ENCODE measurements around the gene AKT2.

The AKT2 gene

DNA sequence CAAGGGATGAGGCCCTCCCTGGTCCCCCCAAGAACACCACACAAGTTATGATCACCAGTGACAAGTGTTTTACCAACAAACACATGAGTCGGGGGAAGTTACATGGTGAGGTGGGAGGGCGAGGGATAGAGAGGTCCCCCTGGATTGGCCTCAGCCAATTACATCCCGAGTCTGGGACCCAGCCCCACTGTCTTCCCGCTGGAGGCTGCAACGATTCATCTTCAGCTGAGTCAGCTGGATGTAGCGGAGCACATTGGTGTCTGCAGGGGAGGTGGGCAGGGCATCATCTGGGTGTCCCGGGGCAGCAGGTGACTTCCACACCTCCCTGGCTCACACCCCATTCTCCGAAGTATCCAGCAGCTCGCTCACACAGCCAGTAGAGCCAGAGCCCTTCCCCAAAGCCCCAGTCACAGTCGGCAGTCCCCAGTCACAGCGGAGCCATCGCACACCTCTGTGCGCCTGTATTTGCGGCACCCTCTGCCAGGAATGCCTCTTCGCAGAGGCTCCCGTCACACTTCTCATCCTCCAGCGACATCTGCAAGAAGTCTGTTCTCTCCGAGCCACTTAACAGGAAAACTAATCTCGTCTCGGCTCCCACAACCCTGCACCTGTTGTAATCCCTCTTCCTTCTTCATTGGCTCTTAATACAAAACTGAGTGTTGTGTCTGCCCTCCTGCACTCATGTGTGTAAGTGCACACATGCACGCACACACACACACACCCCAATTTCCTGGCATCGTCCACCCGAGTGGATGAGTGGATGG, 69.0 kb downstream of the AKT2 start:
- DNase-seq = no peak

DNA sequence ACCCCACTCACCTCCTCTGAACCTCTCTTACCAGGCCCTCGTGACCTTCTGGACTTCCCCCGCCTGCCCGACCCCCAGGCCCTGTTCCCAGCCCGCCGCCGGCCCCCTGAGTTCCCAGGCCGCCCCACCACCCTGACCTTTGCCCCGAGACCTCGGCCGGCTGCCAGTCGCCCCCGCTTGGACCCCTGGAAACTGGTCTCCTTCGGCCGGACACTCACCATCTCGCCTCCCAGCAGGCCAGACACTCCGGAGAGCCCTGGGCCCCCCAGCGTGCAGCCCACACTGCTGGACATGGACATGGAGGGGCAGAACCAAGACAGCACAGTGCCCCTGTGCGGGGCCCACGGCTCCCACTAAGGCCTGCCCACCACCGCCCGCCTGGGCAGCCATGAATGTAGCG, 70.2 kb downstream of the AKT2 start:
- DNase-seq = no peak

DNA sequence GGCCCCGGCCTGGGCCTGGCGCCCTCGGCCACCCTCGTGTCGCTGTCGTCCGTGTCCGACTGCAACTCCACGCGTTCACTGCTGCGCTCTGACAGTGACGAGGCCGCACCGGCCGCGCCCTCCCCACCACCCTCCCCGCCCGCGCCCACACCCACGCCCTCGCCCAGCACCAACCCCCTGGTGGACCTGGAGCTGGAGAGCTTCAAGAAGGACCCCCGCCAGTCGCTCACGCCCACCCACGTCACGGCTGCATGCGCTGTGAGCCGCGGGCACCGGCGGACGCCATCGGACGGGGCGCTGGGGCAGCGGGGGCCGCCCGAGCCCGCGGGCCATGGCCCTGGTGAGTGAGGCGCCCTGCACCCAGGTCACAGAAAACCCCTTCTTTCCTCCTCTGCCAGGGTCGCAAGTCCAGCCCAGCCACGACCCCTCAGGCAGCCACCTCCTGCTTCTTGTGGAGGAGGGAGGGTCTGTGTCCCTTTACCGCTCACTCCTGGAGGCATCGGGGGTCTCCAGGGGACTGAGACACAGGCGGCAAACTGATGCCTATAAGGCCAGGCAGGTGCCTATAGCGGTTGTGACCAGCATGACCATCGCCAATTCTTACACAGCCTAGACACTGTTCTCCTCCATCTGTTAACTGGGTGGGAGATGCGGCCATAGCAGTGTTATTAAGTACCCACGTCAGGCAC, 71.1 kb downstream of the AKT2 start:
- no peak for DNase-seq

DNA sequence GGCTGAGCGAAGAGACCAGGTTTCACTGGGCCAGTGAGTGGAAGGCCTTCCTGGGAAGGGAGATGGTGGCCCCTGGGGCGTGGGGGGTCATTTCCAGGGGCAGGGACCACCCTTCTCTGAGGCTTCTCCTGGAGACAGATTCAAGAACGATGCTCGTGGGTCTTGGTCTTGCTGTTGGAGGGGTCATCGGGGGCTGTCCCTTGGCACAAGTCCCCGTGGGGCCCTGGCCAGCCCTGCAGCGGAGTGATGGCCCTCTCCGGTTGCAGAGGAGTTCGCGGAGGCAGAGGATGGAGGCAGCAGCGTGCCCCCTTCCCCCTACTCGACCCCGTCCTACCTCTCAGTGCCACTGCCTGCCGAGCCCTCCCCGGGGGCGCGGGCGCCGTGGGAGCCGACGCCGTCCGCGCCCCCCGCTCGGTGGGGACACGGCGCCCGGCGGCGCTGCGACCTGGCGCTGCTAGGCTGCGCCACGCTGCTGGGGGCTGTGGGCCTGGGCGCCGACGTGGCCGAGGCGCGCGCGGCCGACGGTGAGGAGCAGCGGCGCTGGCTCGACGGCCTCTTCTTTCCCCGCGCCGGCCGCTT, 71.8 kb downstream of the AKT2 start:
- DNase-seq = no peak

DNA sequence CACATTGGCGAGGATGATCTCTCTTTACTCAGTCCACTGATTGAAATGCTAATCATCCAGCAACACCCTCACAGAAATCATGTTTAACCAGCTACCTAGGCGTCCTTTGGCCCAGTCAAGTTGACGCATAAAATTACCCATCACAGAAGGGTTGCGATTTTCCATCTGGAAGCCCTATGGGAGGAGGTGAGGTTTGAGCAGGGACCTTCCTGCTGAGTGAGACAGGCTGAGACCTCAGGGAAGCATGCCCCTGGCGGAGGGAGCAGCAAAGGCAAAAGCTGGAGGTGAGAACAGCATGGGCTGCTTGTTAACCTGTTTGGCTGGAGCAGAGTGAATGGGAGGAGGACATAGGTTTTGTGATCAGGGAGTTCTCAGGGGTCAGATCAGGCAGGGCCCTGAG, 74.3 kb downstream of the AKT2 start:
- no peak for DNase-seq

DNA sequence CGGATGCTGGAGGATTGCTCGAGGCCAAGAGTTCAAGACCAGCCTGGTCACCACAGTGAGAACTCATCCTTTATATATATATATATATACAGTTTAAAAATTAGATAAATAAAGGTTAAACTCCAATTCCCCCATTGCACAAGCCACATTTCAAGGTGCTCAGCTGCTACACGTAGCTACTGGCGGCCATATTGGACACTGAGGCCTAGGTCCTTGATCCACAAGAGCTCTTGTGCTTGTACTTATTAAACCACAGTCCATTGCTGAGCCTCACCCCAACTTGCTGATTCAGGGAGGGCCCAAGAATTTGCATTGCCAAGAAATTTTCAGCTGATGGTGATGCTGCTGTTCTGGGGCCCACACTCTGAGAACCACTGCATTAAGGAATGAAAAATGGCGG, 76.5 kb downstream of the AKT2 start:
- no peak for DNase-seq

DNA sequence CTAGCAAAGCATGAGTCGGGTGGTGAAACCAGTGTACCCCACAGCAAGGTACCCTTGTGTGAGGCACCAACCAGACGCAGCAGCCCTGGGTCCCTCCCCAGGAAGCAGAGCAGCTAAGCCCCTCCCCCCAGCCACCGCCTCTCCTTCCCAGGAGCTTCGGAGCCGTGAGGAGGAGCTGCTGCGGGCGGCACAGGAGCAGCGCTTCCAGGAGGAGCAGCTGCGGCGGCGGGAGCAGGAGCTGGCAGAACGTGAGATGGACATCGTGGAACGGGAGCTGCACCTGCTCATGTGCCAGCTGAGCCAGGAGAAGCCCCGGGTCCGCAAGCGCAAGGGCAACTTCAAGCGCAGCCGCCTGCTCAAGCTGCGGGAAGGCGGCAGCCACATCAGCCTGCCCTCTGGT, 79.4 kb downstream of the AKT2 start:
- no peak for DNase-seq

DNA sequence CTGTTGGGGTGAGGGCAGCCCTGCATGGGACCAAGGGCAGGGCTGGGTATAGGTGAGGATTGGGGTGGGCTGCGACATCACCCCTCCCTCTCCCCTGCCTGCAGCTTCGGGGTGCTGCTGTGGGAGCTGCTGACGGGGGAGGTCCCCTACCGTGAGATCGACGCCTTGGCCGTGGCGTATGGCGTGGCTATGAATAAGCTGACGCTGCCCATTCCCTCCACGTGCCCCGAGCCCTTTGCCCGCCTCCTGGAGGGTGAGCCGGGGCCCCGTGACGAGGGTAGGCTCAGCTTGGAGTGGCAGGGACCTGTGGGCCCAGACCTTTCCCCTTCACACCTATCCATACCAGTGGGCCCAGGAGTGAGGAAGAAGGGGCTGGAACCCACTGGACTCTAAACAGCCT, 80.8 kb downstream of the AKT2 start:
- no peak for DNase-seq

DNA sequence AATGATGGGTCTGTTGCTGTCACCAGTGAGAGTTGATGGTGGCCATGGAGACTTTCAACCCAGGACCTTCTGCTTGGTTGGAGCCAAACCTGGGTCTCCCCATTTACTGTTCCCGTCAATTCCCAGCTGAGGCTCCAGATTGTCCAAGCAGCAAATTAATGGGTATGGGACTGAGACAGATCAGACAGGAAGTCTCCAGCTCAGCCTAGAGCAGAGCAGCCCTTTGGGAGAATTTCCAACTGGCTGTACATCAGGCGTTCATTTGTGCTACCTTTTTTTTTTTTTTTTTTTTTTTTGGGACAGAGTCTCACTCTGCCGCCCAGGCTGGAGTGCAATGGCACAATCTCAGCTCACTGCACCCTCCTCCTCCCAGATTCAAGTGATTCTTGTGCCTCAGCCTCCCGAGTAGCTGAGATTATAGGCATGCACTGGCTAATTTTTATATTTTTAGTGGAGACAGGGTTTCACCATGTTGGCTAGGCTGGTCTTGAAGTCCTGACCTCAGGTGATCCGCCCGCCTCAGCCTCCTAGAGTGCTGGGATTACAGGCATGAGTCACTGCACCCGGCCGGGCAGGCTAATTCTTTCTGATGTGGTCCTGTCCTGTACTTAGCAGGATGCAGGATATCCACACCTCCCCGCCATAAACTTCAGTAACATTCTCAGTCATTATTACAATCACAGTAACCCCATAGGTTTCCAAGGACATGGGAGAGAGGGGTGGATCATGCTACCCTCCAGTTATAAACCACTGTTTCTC, 84.6 kb downstream of the AKT2 start:
- DNase-seq = no peak

DNA sequence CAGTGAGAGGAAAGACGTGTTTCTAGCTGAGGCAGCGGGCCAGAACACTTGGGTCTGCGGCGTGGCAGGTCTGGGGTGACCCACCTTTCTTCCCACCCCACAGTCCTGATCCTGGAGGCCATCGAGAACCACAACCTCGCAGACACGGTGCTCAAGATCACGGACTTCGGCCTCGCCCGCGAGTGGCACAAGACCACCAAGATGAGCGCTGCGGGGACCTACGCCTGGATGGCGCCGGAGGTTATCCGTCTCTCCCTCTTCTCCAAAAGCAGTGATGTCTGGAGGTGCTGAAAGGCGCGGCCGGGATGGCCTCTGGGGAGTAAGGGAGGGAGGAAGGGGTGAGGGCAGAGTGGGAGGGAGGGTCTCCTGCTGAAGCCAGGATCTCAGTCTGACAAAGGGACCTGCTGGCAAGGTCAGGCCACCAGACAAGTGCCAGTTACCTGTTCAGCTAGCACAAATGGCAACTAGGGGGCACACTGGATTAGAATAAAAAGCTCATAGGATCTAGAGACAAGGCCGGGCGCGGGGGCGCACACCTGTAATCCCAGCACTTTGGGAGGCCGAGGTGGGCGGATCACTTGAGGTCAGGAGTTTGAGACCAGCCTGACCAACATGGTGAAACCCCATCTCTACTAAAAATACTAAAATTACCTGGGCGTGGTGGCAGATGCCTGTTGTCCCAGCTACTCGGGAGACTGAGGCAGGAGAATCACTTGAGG, 86.7 kb downstream of the AKT2 start:
- DNase-seq = no peak

DNA sequence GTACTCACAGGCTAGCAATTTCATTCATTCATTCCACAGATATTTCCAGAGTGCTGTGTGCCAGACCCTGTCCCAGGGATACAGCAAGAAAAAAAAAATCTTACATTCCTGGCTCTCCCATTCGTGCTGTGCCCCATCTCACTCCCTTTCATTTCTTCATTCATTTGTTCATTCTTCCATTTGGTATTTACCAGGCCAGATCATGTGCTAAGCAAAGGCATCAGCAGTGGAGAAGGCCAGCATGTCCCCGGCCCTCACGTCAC, 91.6 kb downstream of the AKT2 start:
- no peak for DNase-seq

DNA sequence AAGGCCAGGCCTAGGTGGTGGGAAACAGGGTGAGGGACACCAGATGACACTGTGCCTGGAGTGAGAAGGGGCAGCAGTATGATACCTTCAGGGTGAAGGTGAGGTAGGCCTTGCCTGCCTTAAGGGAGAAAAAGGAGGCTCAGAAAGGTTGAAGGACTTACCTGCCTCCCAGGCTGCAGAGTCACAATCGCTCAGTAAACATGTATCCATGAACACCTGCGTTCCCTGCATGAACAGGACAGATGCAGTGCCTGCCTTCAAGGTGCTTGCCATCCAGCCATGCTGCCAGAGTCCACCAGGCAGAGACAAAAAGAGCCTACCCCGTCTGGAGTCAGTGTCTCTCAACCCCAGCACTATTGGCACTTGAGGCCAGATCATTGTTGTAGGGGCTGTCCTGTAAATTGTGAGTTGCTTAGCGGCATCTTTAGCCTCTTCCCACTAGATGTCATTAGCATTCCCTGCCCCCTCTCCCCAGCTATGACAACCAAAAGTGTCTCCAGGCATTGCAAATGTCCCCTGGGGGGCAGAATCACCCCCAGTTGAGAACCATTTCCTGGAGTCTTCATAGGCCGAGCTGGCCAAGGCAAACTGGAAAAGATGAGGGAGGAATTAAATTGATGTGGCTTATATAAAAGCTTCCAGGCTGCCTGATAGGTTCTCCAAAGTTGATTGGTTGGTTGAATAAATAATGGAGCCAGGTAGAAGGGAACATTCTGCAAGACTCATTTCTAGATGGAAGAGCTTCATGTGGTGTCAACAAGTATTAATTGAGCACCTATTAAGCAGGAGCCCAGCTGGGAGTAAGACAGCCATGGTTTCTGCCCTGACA, 92.2 kb downstream of the AKT2 start:
- DNase-seq = no peak

DNA sequence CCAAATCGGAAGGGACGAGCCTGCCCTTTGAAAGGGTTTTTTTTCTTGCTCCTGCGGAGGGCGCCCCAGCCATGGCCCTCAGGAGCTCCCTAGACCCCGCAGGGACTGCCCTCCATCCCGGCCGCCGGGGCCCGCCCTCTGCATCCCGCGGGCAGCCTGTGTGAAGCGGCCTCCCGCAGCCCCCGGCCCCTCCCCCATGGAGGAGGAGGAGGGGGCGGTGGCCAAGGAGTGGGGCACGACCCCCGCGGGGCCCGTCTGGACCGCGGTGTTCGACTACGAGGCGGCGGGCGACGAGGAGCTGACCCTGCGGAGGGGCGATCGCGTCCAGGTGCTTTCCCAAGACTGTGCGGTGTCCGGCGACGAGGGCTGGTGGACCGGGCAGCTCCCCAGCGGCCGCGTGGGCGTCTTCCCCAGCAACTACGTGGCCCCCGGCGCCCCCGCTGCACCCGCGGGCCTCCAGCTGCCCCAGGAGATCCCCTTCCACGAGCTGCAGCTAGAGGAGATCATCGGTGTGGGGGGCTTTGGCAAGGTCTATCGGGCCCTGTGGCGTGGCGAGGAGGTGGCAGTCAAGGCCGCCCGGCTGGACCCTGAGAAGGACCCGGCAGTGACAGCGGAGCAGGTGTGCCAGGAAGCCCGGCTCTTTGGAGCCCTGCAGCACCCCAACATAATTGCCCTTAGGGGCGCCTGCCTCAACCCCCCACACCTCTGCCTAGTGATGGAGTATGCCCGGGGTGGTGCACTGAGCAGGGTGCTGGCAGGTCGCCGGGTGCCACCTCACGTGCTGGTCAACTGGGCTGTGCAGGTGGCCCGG, 93.1 kb downstream of the AKT2 start:
- no peak for DNase-seq

DNA sequence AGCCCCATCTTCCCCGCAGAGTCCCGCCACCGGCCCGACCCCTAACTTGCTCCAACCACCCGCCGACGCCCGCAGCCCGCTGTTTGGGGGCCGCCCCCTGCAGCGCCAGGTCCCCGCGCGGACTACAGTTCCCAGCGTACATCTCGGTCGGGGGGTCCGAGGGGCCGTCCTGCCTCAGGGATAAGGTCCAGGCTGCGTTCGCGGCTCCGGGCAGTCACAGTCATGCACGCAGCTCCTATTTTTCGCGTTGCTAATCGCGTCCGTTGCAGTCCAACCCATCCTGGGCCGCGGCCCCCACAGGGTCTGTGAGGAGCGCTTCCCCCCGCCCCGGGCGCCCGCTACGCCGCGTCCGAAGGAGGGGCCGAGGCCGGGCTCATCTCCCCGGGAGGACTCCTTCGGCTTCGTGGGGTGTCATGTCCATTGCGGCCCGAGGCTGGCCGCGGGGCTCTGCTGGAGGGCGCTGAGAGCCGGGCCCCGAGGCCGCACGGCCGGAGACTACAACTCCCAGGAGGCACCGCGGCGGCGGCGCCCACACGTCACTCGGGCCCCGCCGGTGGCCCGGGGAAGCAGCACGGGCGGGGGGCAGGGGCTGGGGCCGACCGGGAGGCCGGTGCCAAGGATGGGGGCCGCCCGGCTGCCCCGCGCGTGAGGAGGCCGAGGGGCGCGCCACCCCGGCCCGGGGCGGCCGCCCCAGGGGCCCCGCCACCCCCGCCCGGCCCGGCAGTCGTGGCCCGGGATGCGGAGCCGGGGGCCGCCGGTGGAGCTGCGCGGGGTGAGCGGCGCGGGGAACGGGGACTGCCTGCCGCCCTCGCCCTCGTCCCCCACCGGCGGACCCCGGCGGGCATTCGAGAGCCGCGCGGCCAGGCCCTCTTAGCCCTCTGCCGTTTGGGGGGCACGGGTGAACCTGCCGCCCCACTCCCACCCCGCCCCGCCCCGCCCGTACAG, 94.0 kb downstream of the AKT2 start, which contains the start of gene MAP3K10:
TSS of gene MAP3K10 (plus strand) at position 536 of the 945 bp plus-strand sequence. CDS start 606 bp downstream, outside the sequence.
- peak; percentile 71 for DNase-seq

DNA sequence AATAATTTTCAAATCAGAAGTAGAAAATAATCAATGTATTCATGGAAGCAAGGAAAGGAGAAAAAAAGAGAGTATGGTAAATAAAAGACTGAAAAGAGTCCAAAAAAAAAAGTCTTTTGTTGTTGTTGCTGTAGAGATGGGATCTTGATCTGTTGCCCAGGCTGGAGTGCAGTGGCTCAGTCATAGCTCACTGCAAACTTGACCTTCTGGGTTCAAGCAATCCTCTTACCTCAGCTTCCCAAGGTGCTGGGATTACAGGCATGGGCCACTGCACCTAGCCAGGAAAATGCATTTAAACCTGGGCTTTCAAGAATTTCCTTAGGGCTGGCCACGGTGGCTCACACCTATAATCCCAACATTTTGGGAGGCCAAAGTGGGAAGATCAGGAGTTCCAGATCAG, 100.9 kb downstream of the AKT2 start:
- DNase-seq = no peak
